Fibroblast of lung (primary cell): ENCODE measurements around the gene NPM1. TPM values are rescaled to one million over a fixed set of nuclear protein-coding genes. Genes with fewer than 3 reads are reported as not detected.
A peak's percentile ranks its signal among the peaks of the same experiment; 100 is the strongest.

Experiments used
- DNase-seq, 2 donors: peaks; one replicate each; pipeline versions ENCODE4 v3.0.0 to v3.0.0-alpha.2; 2010; ENCODE audit warnings: low read depth in 2 of 2
- H2AFZ ChIP-seq: 2 replicates; pipeline ENCODE4 v1.5.1; 2012; ENCODE audit warnings: low read length, control low read depth, inconsistent platforms
- H3K27ac ChIP-seq: 2 replicates; pipeline ENCODE4 v1.5.1; 2011; ENCODE audit warnings: low read length, control low read depth; ENCODE audit not compliant: insufficient read depth
- H3K27me3 ChIP-seq: 2 replicates; pipeline ENCODE4 v1.5.1; 2011; ENCODE audit warnings: mild to moderate bottlenecking, low read length; ENCODE audit not compliant: control insufficient read depth, insufficient read depth
- H3K36me3 ChIP-seq: 2 replicates; pipeline ENCODE4 v1.5.1; 2011; ENCODE audit warnings: low read length; ENCODE audit not compliant: control insufficient read depth, insufficient read depth
- H3K4me1 ChIP-seq: 2 replicates; pipeline ENCODE4 v1.5.1; 2011; ENCODE audit warnings: low read length; ENCODE audit not compliant: control insufficient read depth, insufficient read depth; ENCODE audit errors: extremely low read depth
- H3K4me2 ChIP-seq: 2 replicates; pipeline ENCODE4 v1.5.1; 2011; ENCODE audit warnings: low read length, control low read depth; ENCODE audit not compliant: insufficient read depth; ENCODE audit errors: extremely low read depth
- H3K4me3 ChIP-seq, 4 experiments: fragments of 200-600 bp in 1 of 4; sonication (generic) in 1 of 4; replicated peaks in 1 of 4; 2 replicates each; pipeline ENCODE4 v1.5.1; 2011 to 2016; ENCODE audit warnings: low read length in 4 of 4, low read depth in 3 of 4, mild to moderate bottlenecking in 3 of 4, control low read depth in 2 of 4, inconsistent platforms in 1 of 4, mixed read lengths in 1 of 4; ENCODE audit not compliant: insufficient read depth in 1 of 4; ENCODE audit errors: control extremely low read depth in 1 of 4
- H3K79me2 ChIP-seq: 2 replicates; pipeline ENCODE4 v1.5.1; 2012; ENCODE audit warnings: mild to moderate bottlenecking, low read length, inconsistent platforms; ENCODE audit not compliant: control insufficient read depth, insufficient read depth
- H3K9ac ChIP-seq: 2 replicates; pipeline ENCODE4 v1.5.1; 2011; ENCODE audit warnings: mild to moderate bottlenecking, low read length, control low read depth; ENCODE audit not compliant: insufficient read depth
- H3K9me3 ChIP-seq: 2 replicates; pipeline ENCODE4 v1.5.1; 2012; ENCODE audit warnings: low read depth, low read length; ENCODE audit not compliant: control insufficient read depth, insufficient read depth
- H4K20me1 ChIP-seq: 2 replicates; pipeline ENCODE4 v1.5.1; 2011; ENCODE audit warnings: low read length; ENCODE audit not compliant: control insufficient read depth, insufficient read depth; ENCODE audit errors: extremely low read depth
- EZH2 ChIP-seq: IDR thresholded peaks from 2 replicates; pipeline ENCODE4 v1.5.1; 2012; ENCODE audit warnings: low read length, control low read depth, mild to moderate bottlenecking; ENCODE audit errors: missing control alignments
- polyA minus RNA-seq: library from RNA; depleted of rRNA, polyadenylated mRNA; stranded (reverse); fragments of >200 nt; gene quantifications from 2 replicates; pipeline ENCODE4 v1.2.3, GENCODE V29; 2011; ENCODE audit warnings: low replicate concordance
- polyA plus RNA-seq, 2 donors: library from polyadenylated mRNA; depleted of rRNA in 1 of 2; stranded (reverse) in 1 of 2; unstranded in 1 of 2; fragments of >200 nt; gene quantifications; 2 replicates each; pipeline ENCODE4 v1.2.1, GENCODE V29; 2011 to 2012; ENCODE audit warnings: missing spikeins in 1 of 2
- total RNA-seq: library from RNA; depleted of rRNA; stranded (reverse); fragments of >200 nt; gene quantifications from 2 replicates; pipeline ENCODE4 v1.2.1, GENCODE V29; 2014
- TF ChIP-seq, protein P1 (sequence below), 2 donors: IDR thresholded peaks in 1 of 2; conservative IDR thresholded peaks in 1 of 2; 1 replicate in 1 of 2; 2 replicates in 1 of 2; pipeline ENCODE4 v1.5.1; 2011 to 2012; ENCODE audit warnings: low read length in 2 of 2, control low read depth in 1 of 2, inconsistent platforms in 1 of 2, low read depth in 1 of 2, mild to moderate bottlenecking in 1 of 2

NPM1 gene, protein sequence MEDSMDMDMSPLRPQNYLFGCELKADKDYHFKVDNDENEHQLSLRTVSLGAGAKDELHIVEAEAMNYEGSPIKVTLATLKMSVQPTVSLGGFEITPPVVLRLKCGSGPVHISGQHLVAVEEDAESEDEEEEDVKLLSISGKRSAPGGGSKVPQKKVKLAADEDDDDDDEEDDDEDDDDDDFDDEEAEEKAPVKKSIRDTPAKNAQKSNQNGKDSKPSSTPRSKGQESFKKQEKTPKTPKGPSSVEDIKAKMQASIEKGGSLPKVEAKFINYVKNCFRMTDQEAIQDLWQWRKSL
- total RNA-seq (1,067 and 1,412 TPM in 2 replicates), polyA plus RNA-seq (4,158 and 5,062 TPM in 2 replicates), polyA minus RNA-seq (359 and 452 TPM in 2 replicates)
- 2,217 and 3,001 TPM in 2 replicates for polyA plus RNA-seq (2012)

GRCh38 chr5:171387345-171387969, at the start of gene NPM1:
Gene NPM1, plus strand, starts transcription at chr5:171387849. Its CDS starts 100 bp downstream, at chr5:171387949.
- H3K27ac ChIP-seq, result peak within 1 kb of the TSS; percentile 89
- no peaks in the 10 kb centered on the region for H3K4me1 ChIP-seq
- peaks cover 48% of the 10 kb centered on the region for H3K79me2 ChIP-seq
- H2AFZ ChIP-seq, result peak within 1 kb of the TSS; percentile 93
- H3K4me2 ChIP-seq, result peak within 1 kb of the TSS; percentile 93
- peak; percentile 98 to 99 for DNase-seq
- TF ChIP-seq, protein P1, sequence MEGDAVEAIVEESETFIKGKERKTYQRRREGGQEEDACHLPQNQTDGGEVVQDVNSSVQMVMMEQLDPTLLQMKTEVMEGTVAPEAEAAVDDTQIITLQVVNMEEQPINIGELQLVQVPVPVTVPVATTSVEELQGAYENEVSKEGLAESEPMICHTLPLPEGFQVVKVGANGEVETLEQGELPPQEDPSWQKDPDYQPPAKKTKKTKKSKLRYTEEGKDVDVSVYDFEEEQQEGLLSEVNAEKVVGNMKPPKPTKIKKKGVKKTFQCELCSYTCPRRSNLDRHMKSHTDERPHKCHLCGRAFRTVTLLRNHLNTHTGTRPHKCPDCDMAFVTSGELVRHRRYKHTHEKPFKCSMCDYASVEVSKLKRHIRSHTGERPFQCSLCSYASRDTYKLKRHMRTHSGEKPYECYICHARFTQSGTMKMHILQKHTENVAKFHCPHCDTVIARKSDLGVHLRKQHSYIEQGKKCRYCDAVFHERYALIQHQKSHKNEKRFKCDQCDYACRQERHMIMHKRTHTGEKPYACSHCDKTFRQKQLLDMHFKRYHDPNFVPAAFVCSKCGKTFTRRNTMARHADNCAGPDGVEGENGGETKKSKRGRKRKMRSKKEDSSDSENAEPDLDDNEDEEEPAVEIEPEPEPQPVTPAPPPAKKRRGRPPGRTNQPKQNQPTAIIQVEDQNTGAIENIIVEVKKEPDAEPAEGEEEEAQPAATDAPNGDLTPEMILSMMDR (conservative IDR thresholded peaks at IDR 0.05 in 1 of 2, IDR thresholded peaks at IDR 0.05 in 1 of 2; ENCODE audit: low read depth in 1 of 2, low read length in 2 of 2), result no peak
- no peak for TF ChIP-seq EZH2
- H3K4me3 ChIP-seq, result peak within 1 kb of the TSS; percentile 79 to 95 (median 90)
- H3K27me3 ChIP-seq, result no peaks in the 10 kb centered on the region
- peaks cover 6% of the 10 kb centered on the region for H3K36me3 ChIP-seq
- H3K9me3 ChIP-seq, result no peaks in the 10 kb centered on the region
- H3K9ac ChIP-seq, result peak within 1 kb of the TSS; percentile 86
- peaks cover 20% of the 10 kb centered on the region for H4K20me1 ChIP-seq

DNA sequence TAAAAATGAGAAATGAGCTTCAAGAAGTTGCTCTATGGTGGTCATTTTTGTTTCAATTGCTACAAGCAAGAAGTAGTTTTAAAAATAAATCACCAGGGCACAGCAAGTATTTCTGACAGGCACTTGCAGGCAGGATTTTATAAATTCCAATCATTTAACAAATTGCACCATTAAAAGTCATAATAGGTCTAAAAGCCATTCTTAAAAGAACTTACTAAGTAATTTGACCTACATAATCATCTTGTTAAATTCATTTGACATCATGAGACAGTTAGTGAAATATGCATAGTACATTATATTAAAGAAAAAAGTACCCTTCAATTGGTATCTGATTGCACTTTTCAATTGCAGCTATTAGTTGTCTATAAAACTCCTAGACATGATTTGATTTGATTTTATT, 47.6 kb upstream of the NPM1 start:
- no peak overlapping the region for H3K4me3 ChIP-seq
- H2AFZ ChIP-seq, result no peak overlapping the region
- TF ChIP-seq, protein P1 (conservative IDR thresholded peaks at IDR 0.05 in 1 of 2, IDR thresholded peaks at IDR 0.05 in 1 of 2; ENCODE audit: low read depth in 1 of 2, low read length in 2 of 2), result no peak
- no peak for TF ChIP-seq EZH2
- no peaks in the 10 kb centered on the region for H3K27me3 ChIP-seq
- no peak overlapping the region for H3K4me2 ChIP-seq
- H4K20me1 ChIP-seq, result no peaks in the 10 kb centered on the region
- H3K9me3 ChIP-seq, result no peaks in the 10 kb centered on the region
- H3K4me1 ChIP-seq, result no peaks in the 10 kb centered on the region
- H3K36me3 ChIP-seq, result no peaks in the 10 kb centered on the region
- H3K79me2 ChIP-seq, result no peaks in the 10 kb centered on the region
- H3K27ac ChIP-seq, result no peak overlapping the region
- DNase-seq, result no peak
- no peak overlapping the region for H3K9ac ChIP-seq

- H3K4me2 ChIP-seq, result no peak overlapping the region
- H3K9ac ChIP-seq, result no peak overlapping the region
- no peaks in the 10 kb centered on the region for H3K27me3 ChIP-seq
- H2AFZ ChIP-seq, result no peak overlapping the region
- no peak overlapping the region for H3K4me3 ChIP-seq
- no peaks in the 10 kb centered on the region for H3K4me1 ChIP-seq
- no peak overlapping the region for H3K27ac ChIP-seq
- DNase-seq, result no peak
- H3K79me2 ChIP-seq, result no peaks in the 10 kb centered on the region
- TF ChIP-seq, protein P1 (conservative IDR thresholded peaks at IDR 0.05 in 1 of 2, IDR thresholded peaks at IDR 0.05 in 1 of 2; ENCODE audit: low read depth in 1 of 2, low read length in 2 of 2), result no peak
- TF ChIP-seq EZH2, result no peak
- H3K9me3 ChIP-seq, result no peaks in the 10 kb centered on the region
- H3K36me3 ChIP-seq, result no peaks in the 10 kb centered on the region
- no peaks in the 10 kb centered on the region for H4K20me1 ChIP-seq
Observed at GRCh38 chr5:171340491-171340890, 47.2 kb upstream of the NPM1 start.
